GM23338 (cell line): ENCODE measurements around the gene FSIP2. TPM values are rescaled to one million over a fixed set of nuclear protein-coding genes. Genes with fewer than 3 reads are reported as not detected.

Source experiments
- ATAC-seq: fragments of 200-7000 bp; cut with Tn5 transposase; 3 replicates; pipeline ENCODE4 v1.9.1; 2020
- DNase-seq: peaks from one replicate; pipeline ENCODE4 v3.0.0-alpha.2; 2015; ENCODE audit warnings: low spot score
- H2AFZ ChIP-seq: fragments of 200-600 bp; sonication (generic); 2 replicates; pipeline ENCODE4 v1.8.0; 2016; ENCODE audit warnings: antibody characterized with exemption, mild to moderate bottlenecking, moderate library complexity
- H3F3A ChIP-seq: fragments of 200-600 bp; sonication (generic); replicated peaks from 2 replicates; pipeline ENCODE4 v1.8.0; 2017; ENCODE audit warnings: antibody characterized with exemption, mixed run types, low read depth
- H3K27ac ChIP-seq: fragments of 200-600 bp; sonication (generic); 2 replicates; pipeline ENCODE4 v1.6.1; 2016; ENCODE audit warnings: low read depth
- H3K27me3 ChIP-seq: fragments of 200-600 bp; sonication (generic); 2 replicates; pipeline ENCODE4 v1.8.0; 2016; ENCODE audit warnings: mild to moderate bottlenecking, mixed run types, moderate library complexity; ENCODE audit not compliant: insufficient read depth
- H3K36me3 ChIP-seq: fragments of 200-600 bp; sonication (generic); 2 replicates; pipeline ENCODE4 v1.8.0; 2016; ENCODE audit warnings: mild to moderate bottlenecking; ENCODE audit not compliant: insufficient read depth
- H3K4me1 ChIP-seq: fragments of 200-600 bp; sonication (generic); 2 replicates; pipeline ENCODE4 v1.8.0; 2016; ENCODE audit warnings: mild to moderate bottlenecking, moderate library complexity; ENCODE audit not compliant: insufficient read depth
- H3K4me2 ChIP-seq: fragments of 200-600 bp; sonication (generic); 2 replicates; pipeline ENCODE4 v1.7.1; 2017; ENCODE audit warnings: mixed run types
- H3K4me3 ChIP-seq: fragments of 200-600 bp; sonication (generic); 2 replicates; pipeline ENCODE4 v1.6.1; 2016; ENCODE audit warnings: mixed run types
- H3K79me2 ChIP-seq: fragments of 200-600 bp; sonication (generic); replicated peaks from 2 replicates; pipeline ENCODE4 v1.8.0; 2017; ENCODE audit warnings: mild to moderate bottlenecking; ENCODE audit not compliant: insufficient read depth
- H3K9me2 ChIP-seq: fragments of 200-600 bp; sonication (generic); 2 replicates; pipeline ENCODE4 v1.8.0; 2017; ENCODE audit not compliant: insufficient read depth
- H4K20me1 ChIP-seq: fragments of 200-600 bp; sonication (generic); replicated peaks from 2 replicates; pipeline ENCODE4 v1.8.0; 2017; ENCODE audit warnings: mild to moderate bottlenecking; ENCODE audit not compliant: insufficient read depth
- H3K27ac Mint-ChIP-seq: 2 replicates; pipeline ENCODE4 v1.8.0; 2020; ENCODE audit warnings: inconsistent platforms, mild to moderate bottlenecking, moderate library complexity, mixed read lengths
- H3K27me3 Mint-ChIP-seq: 3 replicates; pipeline ENCODE4 v1.8.0; 2022; ENCODE audit warnings: low read depth, mild to moderate bottlenecking, moderate library complexity, mixed read lengths, inconsistent platforms; ENCODE audit not compliant: insufficient read depth, poor library complexity
- H3K36me3 Mint-ChIP-seq: 3 replicates; pipeline ENCODE4 v1.8.0; 2021; ENCODE audit warnings: low read depth, mild to moderate bottlenecking, inconsistent platforms, moderate library complexity, mixed read lengths
- H3K4me1 Mint-ChIP-seq: 3 replicates; pipeline ENCODE4 v1.8.0; 2020; ENCODE audit warnings: mild to moderate bottlenecking, inconsistent platforms, mixed read lengths
- H3K4me3 Mint-ChIP-seq: 3 replicates; pipeline ENCODE4 v1.8.0; 2021; ENCODE audit warnings: moderate library complexity, mild to moderate bottlenecking, inconsistent platforms, mixed read lengths
- H3K9me3 Mint-ChIP-seq: 3 replicates; pipeline ENCODE4 v1.8.0; 2020; ENCODE audit warnings: moderate library complexity, mild to moderate bottlenecking, inconsistent platforms, mixed read lengths
- CREB1 ChIP-seq: fragments of 250-450 bp; sonication (Bioruptor Pico); IDR thresholded peaks from 2 replicates; pipeline ENCODE4 v1.5.0; 2020; ENCODE audit warnings: low read depth, mild to moderate bottlenecking, moderate library complexity
- ETS1 ChIP-seq: IDR thresholded peaks from 2 replicates; pipeline ENCODE4 v1.6.1; 2016; ENCODE audit warnings: antibody characterized with exemption
- NANOG ChIP-seq: IDR thresholded peaks from 2 replicates; pipeline ENCODE4 v1.6.1; 2016; ENCODE audit warnings: antibody characterized with exemption, borderline replicate concordance
- POLR2AphosphoS5 ChIP-seq: IDR thresholded peaks from 2 replicates; pipeline ENCODE4 v1.6.1; 2016; ENCODE audit warnings: antibody characterized with exemption, low read depth
- REST ChIP-seq: IDR thresholded peaks from one replicate; pipeline ENCODE4 v1.6.1; 2018; ENCODE audit warnings: antibody characterized with exemption; ENCODE audit not compliant: unreplicated experiment
- ZNF114 ChIP-seq: fragments of 250-450 bp; sonication (Bioruptor Pico); IDR thresholded peaks from 2 replicates; pipeline ENCODE4 v1.5.0; 2020; ENCODE audit warnings: mild to moderate bottlenecking, moderate library complexity
- ZNF331 ChIP-seq: fragments of 250-450 bp; sonication (Bioruptor Pico); IDR thresholded peaks from 2 replicates; pipeline ENCODE4 v1.5.0; 2020; ENCODE audit warnings: low read depth, mild to moderate bottlenecking, moderate library complexity
- ZNF462 ChIP-seq: fragments of 250-450 bp; sonication (Bioruptor Pico); IDR thresholded peaks from 2 replicates; pipeline ENCODE4 v1.5.0; 2020; ENCODE audit warnings: mild to moderate bottlenecking, moderate library complexity
- polyA plus RNA-seq: library from polyadenylated mRNA; unstranded; fragments of >200 nt; fragmentation: Nextera tagmentation; extraction: Ambion mirVana; gene quantifications from 2 replicates; pipeline ENCODE4 v1.2.1, GENCODE V29; 2016
- total RNA-seq: library from RNA; depleted of rRNA; stranded (reverse); fragments of >200 nt; shearing (Covaris generic); gene quantifications from 2 replicates; pipeline ENCODE4 v1.2.3, GENCODE V29; 2014

The FSIP2 gene
- total and polyA plus RNA-seq, 2 experiments from 2014 or later, result 3.2 to 3.8 TPM

GRCh38 chr2:185813707-185814106 is 75.1 kb downstream of the FSIP2 start (continued):
- no peak for TF ChIP-seq ZNF462
- no peak for TF ChIP-seq POLR2AphosphoS5

GRCh38 chr2:185817991-185818390 is 79.4 kb downstream of the FSIP2 start:
- no peaks in the 10 kb centered on the region for H3K79me2 ChIP-seq
- H3K36me3 ChIP-seq, result no peaks in the 10 kb centered on the region
- TF ChIP-seq REST (no peak), POLR2AphosphoS5 (no peak), ZNF114 (CRISPR knock-in tag) (no peak), NANOG (no peak), ZNF331 (CRISPR knock-in tag) (no peak), CREB1 (CRISPR knock-in tag) (no peak), ETS1 (no peak)
- no peaks in the 10 kb centered on the region for H3F3A ChIP-seq
- no peak overlapping the region for H3K27ac ChIP-seq
- H3K9me2 ChIP-seq, result no peaks in the 10 kb centered on the region
- no peak for DNase-seq
- no peaks in the 10 kb centered on the region for H3K27me3 ChIP-seq
- ATAC-seq, result no peak
- H4K20me1 ChIP-seq, result no peaks in the 10 kb centered on the region
- Mint-ChIP-seq H3K4me1 (no peaks in the 10 kb centered on the region), H3K4me3 (no peak overlapping the region), H3K36me3 (no peaks in the 10 kb centered on the region), H3K9me3 (no peaks in the 10 kb centered on the region), H3K27me3 (no peaks in the 10 kb centered on the region), H3K27ac (no peak overlapping the region)
- H3K4me3 ChIP-seq, result no peak overlapping the region
- no peak overlapping the region for H2AFZ ChIP-seq
- no peaks in the 10 kb centered on the region for H3K4me1 ChIP-seq
- no peak overlapping the region for H3K4me2 ChIP-seq
